Activated T-cell treated with anti-CD3 and anti-CD28 coated beads for 48 hours (primary cell): ENCODE data around the gene NOP16.

Experiments used
- DNase-seq: peaks from one replicate; pipeline ENCODE4 v3.0.0-alpha.2; 2020; ENCODE audit warnings: low read depth

Gene NOP16

GRCh38 chr5:176359658-176360057 is 28.7 kb downstream of the NOP16 start:
- DNase-seq: no peak

DNA sequence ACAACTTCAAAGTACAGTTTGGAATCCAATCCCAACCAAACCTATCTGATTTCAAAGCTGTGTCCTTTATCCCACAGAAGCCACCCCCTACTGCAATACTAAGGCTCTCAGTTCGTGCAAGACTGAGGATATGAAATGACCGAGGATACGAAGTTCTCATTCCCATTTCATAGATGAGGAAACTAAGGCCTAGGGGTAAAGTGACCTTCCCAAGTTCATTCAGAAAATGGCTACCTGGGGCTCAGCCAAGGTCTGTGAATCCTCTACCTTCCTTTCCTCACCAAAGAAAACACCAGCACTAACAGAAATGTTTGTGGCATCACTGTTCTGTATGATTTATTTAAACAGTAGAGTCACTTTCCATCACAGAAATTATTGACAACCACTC is 32.2 kb downstream of the NOP16 start:
- DNase-seq: no peak

- no peak for DNase-seq
Observed at GRCh38 chr5:176355400-176356178, 32.8 kb downstream of the NOP16 start.

- no peak for DNase-seq
Observed at GRCh38 chr5:176353533-176353932, 34.9 kb downstream of the NOP16 start.

DNA sequence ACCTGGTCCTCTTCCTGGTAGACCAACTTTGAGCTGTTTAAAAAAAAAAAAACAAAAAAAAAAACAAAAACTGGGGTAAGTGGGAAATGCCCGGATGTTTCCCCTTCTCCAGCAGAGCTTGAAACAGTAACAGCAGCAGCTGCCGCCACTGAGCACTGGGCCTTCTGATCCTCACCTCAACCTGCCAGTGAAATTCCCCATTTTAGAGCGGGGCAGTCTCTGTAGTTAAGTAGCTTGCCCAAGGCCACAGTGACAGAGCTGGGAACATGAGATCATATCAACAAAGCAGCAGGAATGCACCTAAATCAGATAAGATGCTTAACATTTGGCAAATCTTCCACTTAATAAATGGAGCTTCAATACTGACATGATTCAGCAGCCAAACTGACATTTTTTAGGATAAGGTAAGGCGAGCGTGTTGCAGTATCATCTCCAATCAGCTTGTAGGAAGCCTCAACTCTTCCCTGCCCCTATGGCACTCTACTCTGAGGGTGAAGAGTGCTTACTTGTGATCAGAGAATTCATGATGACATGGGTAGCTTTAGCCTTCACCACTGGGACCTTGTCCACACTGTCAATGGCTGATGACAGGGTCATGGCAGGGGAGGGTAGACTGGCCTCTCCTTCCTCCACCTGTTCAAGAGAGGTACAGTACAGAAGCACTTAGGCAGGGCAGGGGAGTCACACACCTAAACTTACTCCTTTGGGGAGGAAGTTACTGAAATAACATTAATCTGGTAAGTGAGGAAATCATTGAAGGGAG is 36.1 kb downstream of the NOP16 start:
- DNase-seq: no peak

- no peak for DNase-seq
Observed at GRCh38 chr5:176350416-176350815, 38.0 kb downstream of the NOP16 start.

DNA sequence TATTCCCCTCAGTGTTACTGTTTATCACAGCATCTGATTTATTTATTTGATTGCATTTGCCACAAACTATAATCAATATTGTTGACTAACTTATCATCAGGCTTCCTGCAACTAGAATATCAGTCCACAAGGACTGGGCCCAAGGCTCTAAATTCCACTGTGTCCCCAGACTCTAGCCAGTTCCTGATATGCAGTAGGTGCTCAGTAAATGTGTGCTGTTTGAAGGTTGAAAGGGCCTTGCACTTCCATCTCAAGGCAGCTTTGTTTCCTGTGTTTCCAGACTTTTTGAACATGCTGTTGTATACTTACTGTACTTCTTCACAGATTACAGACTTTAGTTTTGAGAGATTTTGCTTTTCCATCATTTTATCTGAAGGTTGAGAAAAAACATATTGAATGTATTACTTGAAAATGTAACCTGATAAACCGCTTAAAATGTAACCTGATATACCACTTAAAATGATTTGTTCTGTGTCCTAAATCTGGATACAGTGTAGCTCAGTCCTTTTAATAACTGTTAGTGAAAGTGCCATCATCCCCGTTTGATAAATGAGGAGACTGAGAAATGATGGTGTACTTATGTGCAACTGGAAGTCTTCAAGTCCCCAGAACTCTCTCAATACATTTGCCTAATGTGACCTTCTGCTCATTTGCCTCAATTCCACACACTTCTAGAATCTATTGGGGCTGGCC is 45.5 kb downstream of the NOP16 start:
- no peak for DNase-seq

GRCh38 chr5:176342158-176342483 is 46.3 kb downstream of the NOP16 start:
- DNase-seq: no peak

- DNase-seq: no peak
Observed at GRCh38 chr5:176341325-176342157, 46.9 kb downstream of the NOP16 start.

GRCh38 chr5:176339304-176339703 is 49.1 kb downstream of the NOP16 start:
- no peak for DNase-seq

DNA sequence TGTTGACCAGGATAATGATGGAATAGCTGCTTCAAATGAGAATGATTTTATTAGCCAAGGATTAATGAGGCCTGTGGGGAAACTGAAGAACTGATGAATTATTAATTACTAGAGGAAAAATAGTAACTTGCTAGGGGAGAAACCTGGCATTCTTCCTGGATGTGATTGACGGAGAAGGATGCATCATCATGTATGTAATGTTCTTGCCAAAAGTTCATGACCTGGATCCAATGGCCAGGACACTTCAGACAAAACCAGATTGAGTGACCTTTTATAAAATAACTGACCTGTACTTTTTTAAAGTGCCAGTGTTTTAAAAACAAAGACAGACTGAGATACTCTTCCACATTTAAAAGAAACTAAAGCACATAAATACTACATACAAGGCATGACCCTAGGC is 50.5 kb downstream of the NOP16 start:
- no peak for DNase-seq

- DNase-seq: no peak
Observed at GRCh38 chr5:176334031-176334770, 54.2 kb downstream of the NOP16 start.
